Mesenchymal stem cell (in vitro differentiated cells and primary cell): Measurements from ENCODE around the gene PTPN14.
"Not testable (repeated sequence)": the region's sequence is repeated elsewhere in the genome, so short reads cannot be mapped to it uniquely, and the experiment has no call there.

Experiments used
- DNase-seq: peaks from one replicate; pipeline ENCODE4 v3.0.0-alpha.2; 2013
- H2AFZ ChIP-seq: one replicate; pipeline ENCODE4 v1.6.1; 2013; ENCODE audit warnings: low read depth, mild to moderate bottlenecking, control low read depth, inconsistent platforms, low read length, moderate library complexity
- H2AK5ac ChIP-seq: 2 replicates; pipeline ENCODE4 v1.6.1; 2013; ENCODE audit warnings: low read length, moderate library complexity, mild to moderate bottlenecking, inconsistent platforms; ENCODE audit not compliant: severe bottlenecking
- H2BK120ac ChIP-seq: one replicate; pipeline ENCODE4 v1.6.1; 2013; ENCODE audit warnings: low read depth, mild to moderate bottlenecking, inconsistent platforms, low read length, moderate library complexity
- H2BK12ac ChIP-seq, 2 experiments: one replicate each; pipeline ENCODE4 v1.6.1; 2013; ENCODE audit warnings: inconsistent platforms in 2 of 2, low read length in 2 of 2, mild to moderate bottlenecking in 2 of 2, moderate library complexity in 2 of 2, control low read depth in 1 of 2
- H2BK15ac ChIP-seq: one replicate; pipeline ENCODE4 v1.6.1; 2013; ENCODE audit warnings: mild to moderate bottlenecking, low read depth, inconsistent platforms; ENCODE audit not compliant: poor library complexity, severe bottlenecking
- H2BK5ac ChIP-seq: 2 replicates; pipeline ENCODE4 v1.6.1; 2013; ENCODE audit warnings: low read depth, mild to moderate bottlenecking, low read length, control low read depth, inconsistent platforms; ENCODE audit not compliant: poor library complexity, severe bottlenecking
- H3K14ac ChIP-seq, 2 experiments: one replicate each; pipeline ENCODE4 v1.6.1; 2013; ENCODE audit warnings: inconsistent platforms in 2 of 2, low read length in 2 of 2, control low read depth in 1 of 2, mild to moderate bottlenecking in 1 of 2, moderate library complexity in 1 of 2
- H3K18ac ChIP-seq, 2 experiments: one replicate each; pipeline ENCODE4 v1.6.1; 2013; ENCODE audit warnings: inconsistent platforms in 2 of 2, low read length in 2 of 2, control low read depth in 1 of 2, low read depth in 1 of 2, mild to moderate bottlenecking in 1 of 2
- H3K23ac ChIP-seq, 2 experiments: one replicate each; pipeline ENCODE4 v1.6.1; 2013; ENCODE audit warnings: inconsistent platforms in 2 of 2, low read length in 2 of 2, mild to moderate bottlenecking in 2 of 2, moderate library complexity in 2 of 2, control low read depth in 1 of 2
- H3K27ac ChIP-seq: 2 replicates; pipeline ENCODE4 v1.5.1; 2013; ENCODE audit warnings: mild to moderate bottlenecking, moderate library complexity, low read length, control low read depth, inconsistent platforms; ENCODE audit not compliant: poor library complexity, severe bottlenecking
- H3K27me3 ChIP-seq, 2 experiments: 2 replicates each; pipeline versions ENCODE4 v1.6.1 to v1.7.0; 2013; ENCODE audit warnings: low read length in 2 of 2, mild to moderate bottlenecking in 2 of 2, moderate library complexity in 2 of 2, control low read depth in 1 of 2, inconsistent platforms in 1 of 2; ENCODE audit not compliant: control insufficient read depth in 1 of 2, insufficient read depth in 1 of 2
- H3K36me3 ChIP-seq, 2 experiments: 2 replicates each; pipeline versions ENCODE4 v1.6.1 to v1.7.0; 2013; ENCODE audit warnings: low read length in 2 of 2, control low read depth in 1 of 2, inconsistent platforms in 1 of 2, low read depth in 1 of 2, mild to moderate bottlenecking in 1 of 2; ENCODE audit not compliant: insufficient read depth in 2 of 2, control insufficient read depth in 1 of 2
- H3K4ac ChIP-seq, 2 experiments: one replicate each; pipeline ENCODE4 v1.6.1; 2013; ENCODE audit warnings: inconsistent platforms in 2 of 2, low read length in 2 of 2, mild to moderate bottlenecking in 2 of 2, moderate library complexity in 2 of 2, control low read depth in 1 of 2, low read depth in 1 of 2
- H3K4me1 ChIP-seq: 2 replicates; pipeline ENCODE4 v1.6.1; 2013; ENCODE audit warnings: low read depth, low read length, control low read depth; ENCODE audit not compliant: control insufficient read depth, insufficient read depth
- H3K4me2 ChIP-seq: 2 replicates; pipeline ENCODE4 v1.6.1; 2013; ENCODE audit warnings: low read length, mild to moderate bottlenecking, inconsistent platforms; ENCODE audit not compliant: poor library complexity, severe bottlenecking
- H3K4me3 ChIP-seq, 2 experiments: 2 replicates each; pipeline versions ENCODE4 v1.5.1 to v1.7.0; 2013; ENCODE audit warnings: low read length in 2 of 2, mild to moderate bottlenecking in 2 of 2, control low read depth in 1 of 2, low read depth in 1 of 2; ENCODE audit not compliant: insufficient read depth in 1 of 2
- H3K79me1 ChIP-seq: replicated peaks from 2 replicates; pipeline ENCODE4 v1.6.1; 2013; ENCODE audit warnings: mild to moderate bottlenecking, control low read depth, low read length, inconsistent platforms; ENCODE audit not compliant: poor library complexity, severe bottlenecking
- H3K9ac ChIP-seq: 2 replicates; pipeline ENCODE4 v1.7.0; 2013; ENCODE audit warnings: mild to moderate bottlenecking, low read length, moderate library complexity
- H3K9me3 ChIP-seq: 2 replicates; pipeline ENCODE4 v1.7.0; 2013; ENCODE audit warnings: mild to moderate bottlenecking, low read length; ENCODE audit not compliant: control insufficient read depth
- H4K8ac ChIP-seq: one replicate; pipeline ENCODE4 v1.6.1; 2013; ENCODE audit warnings: inconsistent platforms, mild to moderate bottlenecking, low read length, moderate library complexity
- H4K91ac ChIP-seq: one replicate; pipeline ENCODE4 v1.6.1; 2013; ENCODE audit warnings: mild to moderate bottlenecking, low read length, inconsistent platforms
- WGBS: methylation state at CpG from one replicate; pipeline ENCODE4 v1.1.7; 2013; ENCODE audit warnings: mixed read lengths; 5-methylcytosine and 5-hydroxymethylcytosine counted together

The PTPN14 gene

GRCh38 chr1:214481983-214482634 lies 69.3 kb downstream of the PTPN14 start:
- not testable (repeated sequence) for DNase-seq, H3K23ac ChIP-seq, H4K8ac ChIP-seq, H2BK15ac ChIP-seq, H3K4me2 ChIP-seq, H3K9me3 ChIP-seq, H3K18ac ChIP-seq, H3K79me1 ChIP-seq, H2AFZ ChIP-seq, H3K9ac ChIP-seq, H4K91ac ChIP-seq, H2BK5ac ChIP-seq, H3K4ac ChIP-seq, H2BK120ac ChIP-seq, H3K27me3 ChIP-seq, H2BK12ac ChIP-seq, H3K4me3 ChIP-seq, H3K14ac ChIP-seq, H3K4me1 ChIP-seq, H2AK5ac ChIP-seq, H3K27ac ChIP-seq
- WGBS: 95% methylated on average over 2 of the region's 2 CpGs
- H3K36me3 ChIP-seq: peaks cover 0 to 16% of the 10 kb centered on the region in 2 experiments

GRCh38 chr1:214476986-214477870 lies 74.2 kb downstream of the PTPN14 start:
- H2AK5ac ChIP-seq: peak overlapping the region; percentile 51
- H3K36me3 ChIP-seq: peaks cover 0 to under 1% of the 10 kb centered on the region in 2 experiments
- H3K23ac ChIP-seq: no peak overlapping the region
- H3K4me1 ChIP-seq: peaks cover 10% of the 10 kb centered on the region
- no peak overlapping the region for H3K18ac ChIP-seq
- WGBS: 77% methylated on average over 7 of the region's 7 CpGs
- H3K4ac ChIP-seq: no peak overlapping the region
- H3K79me1 ChIP-seq: no peaks in the 10 kb centered on the region
- H3K4me3 ChIP-seq: no peak overlapping the region
- H3K4me2 ChIP-seq: peak overlapping the region; percentile 86
- no peak overlapping the region for H2BK12ac ChIP-seq
- H2BK15ac ChIP-seq: no peak overlapping the region
- peak overlapping the region; percentile 72 for H3K9ac ChIP-seq
- H3K14ac ChIP-seq: no peak overlapping the region
- peak; percentile 65 for DNase-seq
- H3K27me3 ChIP-seq: no peaks in the 10 kb centered on the region
- H4K8ac ChIP-seq: no peak overlapping the region
- no peak overlapping the region for H2AFZ ChIP-seq
- H2BK5ac ChIP-seq: no peak overlapping the region
- H3K9me3 ChIP-seq: no peaks in the 10 kb centered on the region
- no peak overlapping the region for H4K91ac ChIP-seq
- H3K27ac ChIP-seq: peak overlapping the region; percentile 98
- no peak overlapping the region for H2BK120ac ChIP-seq

DNA sequence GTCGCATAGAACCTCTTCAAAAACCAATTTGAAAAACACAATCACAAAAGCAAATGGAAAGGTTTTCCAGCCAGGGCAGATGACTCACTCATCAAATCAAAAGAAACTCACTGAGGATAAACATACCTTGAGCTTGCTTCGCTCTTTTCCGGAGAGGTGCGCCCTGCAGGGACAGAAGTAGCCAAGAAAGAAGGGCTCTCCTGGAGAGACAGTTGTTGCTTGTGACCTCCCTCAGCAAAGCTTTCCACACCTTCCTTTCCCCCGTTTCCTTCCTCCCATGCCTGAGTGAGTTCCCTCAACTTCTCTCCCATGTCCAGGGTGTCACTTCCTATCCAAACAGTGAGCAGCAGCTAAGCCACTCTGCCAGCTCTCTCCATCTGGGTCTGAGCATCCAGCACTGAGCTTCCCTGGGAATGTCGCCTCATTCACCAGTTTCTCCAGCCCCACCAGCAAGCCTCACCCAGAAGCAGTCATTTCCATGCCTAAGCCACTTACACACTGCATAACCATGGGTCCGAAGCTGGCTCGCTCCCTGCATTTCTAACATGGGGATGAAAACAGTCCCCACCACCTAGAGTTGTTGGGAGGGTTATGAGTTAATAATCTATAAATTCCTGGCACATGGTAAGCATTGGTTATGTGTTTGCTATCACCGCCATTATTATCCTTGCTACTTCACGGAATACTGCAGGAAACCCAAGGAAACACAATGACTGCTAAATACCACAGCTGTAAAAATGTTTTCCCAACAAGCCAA lies 75.0 kb downstream of the PTPN14 start:
- Histone ChIP-seq H3K9ac (no peak overlapping the region), H2BK15ac (no peak overlapping the region), H4K8ac (peak overlapping the region; percentile 65), H2AK5ac (peak overlapping the region; percentile 90), H3K9me3 (no peaks in the 10 kb centered on the region), H3K4me3 (peak overlapping the region in 1 of 2 experiments; percentile 45), H2AFZ (no peak overlapping the region), H3K14ac (peak overlapping the region in 1 of 2 experiments; percentile 75), H3K79me1 (no peaks in the 10 kb centered on the region), H2BK5ac (peak overlapping the region; percentile 84), H2BK120ac (no peak overlapping the region), H3K27ac (peak overlapping the region; percentile 98), H3K36me3 (peaks cover 0 to 3% of the 10 kb centered on the region in 2 experiments), H3K4me2 (peak overlapping the region; percentile 86), H2BK12ac (no peak overlapping the region), H3K23ac (no peak overlapping the region), H3K18ac (peak overlapping the region; percentile 46 to 81), H3K4me1 (peaks cover 12% of the 10 kb centered on the region), H3K27me3 (no peaks in the 10 kb centered on the region), H4K91ac (peak overlapping the region; percentile 21), H3K4ac (peak overlapping the region; percentile 11 to 70)
- 90% methylated on average over 10 of the region's 10 CpGs for WGBS
- DNase-seq: peak; percentile 31
